ENCODE measurements around the gene SCYL1. TPM values are rescaled to one million over a fixed set of nuclear protein-coding genes. Genes with fewer than 3 reads are reported as not detected.

Gene SCYL1
- polyA plus RNA-seq, 1 donor (not counting 4 experiments of a cell fraction or from before 2014, with no cell fraction given) = 31.3 TPM

DNA sequence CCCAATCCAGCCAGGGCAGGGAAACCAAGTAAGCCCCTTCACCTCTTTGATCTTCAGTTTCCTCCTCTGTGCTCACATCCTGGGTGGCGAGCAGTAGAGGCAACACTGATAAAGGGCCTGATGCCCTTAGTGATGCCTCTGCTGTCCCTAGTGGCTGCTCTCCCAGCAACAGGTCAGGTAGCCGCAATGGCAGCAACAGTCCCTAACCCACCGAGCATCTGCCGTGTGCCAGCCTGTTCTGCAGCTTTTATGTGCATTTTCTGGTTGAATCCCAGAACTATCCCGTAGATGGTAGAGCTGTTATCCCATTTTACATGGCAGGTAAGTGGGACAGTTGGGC lies 5.2 kb downstream of the SCYL1 start:
- Histone ChIP-seq H3K9me3 (ENCODE audit: control insufficient read depth, low read depth, low read length) (no peaks in the 10 kb centered on the region), H3K4me2 (ENCODE audit: control insufficient read depth, extremely low read depth, insufficient read depth, low read depth, low read length) (no peak overlapping the region), H3K9ac (ENCODE audit: control insufficient read depth, extremely low read depth, insufficient read depth, low read length) (no peak overlapping the region), H3K9me1 (ENCODE audit: control insufficient read depth, extremely low read depth, insufficient read depth, low read length) (peaks cover 2% of the 10 kb centered on the region), H3K79me2 (ENCODE audit: control insufficient read depth, insufficient read depth, low read length) (peaks cover 23% of the 10 kb centered on the region), H2AFZ (ENCODE audit: control insufficient read depth, low read length) (no peak overlapping the region), H4K20me1 (ENCODE audit: control insufficient read depth, extremely low read depth, insufficient read depth, low read length) (no peaks in the 10 kb centered on the region), H3K27ac (ENCODE audit: control insufficient read depth, insufficient read depth, low read length) (no peak overlapping the region), H3K36me3 (ENCODE audit: control insufficient read depth in 2 of 2, extremely low read depth in 1 of 2, insufficient read depth in 2 of 2, low read length in 2 of 2) (peaks cover 29 to 31% of the 10 kb centered on the region in 2 experiments), H3K27me3 (ENCODE audit: control insufficient read depth, extremely low read depth, insufficient read depth, low read length) (no peaks in the 10 kb centered on the region), H3K4me3 (ENCODE audit: control insufficient read depth in 2 of 3, extremely low read depth in 1 of 3, insufficient read depth in 2 of 3, low read depth in 1 of 3, low read length in 3 of 3) (no peak overlapping the region), H3K4me1 (ENCODE audit: control insufficient read depth, extremely low read depth, insufficient read depth, low read length) (peaks cover 10% of the 10 kb centered on the region)
- DNase-seq (ENCODE audit: low read depth, low spot score) = no peak
- dilution Hi-C loops (cut with MboI; ENCODE audit: extremely low pct_ligation_motif_present, low sequenced_read_pairs) = no loop called here
- no peak for TF ChIP-seq EZH2 (IDR thresholded peaks at IDR 0.05; ENCODE audit: low read length)
- peak; percentile 38 to 46 (median 41) for TF ChIP-seq CTCF (optimal IDR thresholded peaks at IDR 0.05 in 1 of 3, IDR thresholded peaks at IDR 0.05 in 1 of 3, conservative IDR thresholded peaks at IDR 0.05 in 1 of 3; ENCODE audit: extremely low read depth in 1 of 3, insufficient read depth in 2 of 3, low read length in 3 of 3)
- FAIRE-seq = no peak

GRCh38 chr11:65532388-65533064 lies 7.6 kb downstream of the SCYL1 start:
- Histone ChIP-seq H3K9me1 (ENCODE audit: control insufficient read depth, extremely low read depth, insufficient read depth, low read length) (no peaks in the 10 kb centered on the region), H3K9me3 (ENCODE audit: control insufficient read depth, low read depth, low read length) (no peaks in the 10 kb centered on the region), H3K4me2 (ENCODE audit: control insufficient read depth, extremely low read depth, insufficient read depth, low read depth, low read length) (no peak overlapping the region), H3K27ac (ENCODE audit: control insufficient read depth, insufficient read depth, low read length) (no peak overlapping the region), H3K27me3 (ENCODE audit: control insufficient read depth, extremely low read depth, insufficient read depth, low read length) (no peaks in the 10 kb centered on the region), H3K4me3 (ENCODE audit: control insufficient read depth in 2 of 3, extremely low read depth in 1 of 3, insufficient read depth in 2 of 3, low read depth in 1 of 3, low read length in 3 of 3) (no peak overlapping the region), H2AFZ (ENCODE audit: control insufficient read depth, low read length) (no peak overlapping the region), H3K36me3 (ENCODE audit: control insufficient read depth in 2 of 2, extremely low read depth in 1 of 2, insufficient read depth in 2 of 2, low read length in 2 of 2) (peaks cover 30 to 32% of the 10 kb centered on the region in 2 experiments), H3K9ac (ENCODE audit: control insufficient read depth, extremely low read depth, insufficient read depth, low read length) (no peak overlapping the region), H3K4me1 (ENCODE audit: control insufficient read depth, extremely low read depth, insufficient read depth, low read length) (no peaks in the 10 kb centered on the region), H4K20me1 (ENCODE audit: control insufficient read depth, extremely low read depth, insufficient read depth, low read length) (no peaks in the 10 kb centered on the region), H3K79me2 (ENCODE audit: control insufficient read depth, insufficient read depth, low read length) (peaks cover 3% of the 10 kb centered on the region)
- TF ChIP-seq EZH2 (IDR thresholded peaks at IDR 0.05; ENCODE audit: low read length) = no peak
- TF ChIP-seq CTCF (optimal IDR thresholded peaks at IDR 0.05 in 1 of 3, IDR thresholded peaks at IDR 0.05 in 1 of 3, conservative IDR thresholded peaks at IDR 0.05 in 1 of 3; ENCODE audit: extremely low read depth in 1 of 3, insufficient read depth in 2 of 3, low read length in 3 of 3) = no peak
- dilution Hi-C loops (cut with MboI; ENCODE audit: extremely low pct_ligation_motif_present, low sequenced_read_pairs) = no loop called here
- FAIRE-seq = no peak
- no peak for DNase-seq (ENCODE audit: low read depth, low spot score)
